ENCODE data around the gene FOXA3.

GRCh38 chr19:45815481-45816216 lies 48.5 kb upstream of the FOXA3 start:
- TF ChIP-seq CTCF (IDR thresholded peaks at IDR 0.05) (no peak), POLR2A (IDR thresholded peaks at IDR 0.05) (no peak)
